DMS 273 treated with DMSO at 0.1 percent for 48 hours (cell line): ENCODE results near the gene MAU2.

Source experiments
- DNase-seq: peaks from one replicate; lab custom pipeline; 2025; lab: John Stamatoyannopoulos, UW

MAU2 gene

GRCh38 chr19:19305696-19306095, 14.9 kb upstream of the MAU2 start:
- no peak for DNase-seq

DNA sequence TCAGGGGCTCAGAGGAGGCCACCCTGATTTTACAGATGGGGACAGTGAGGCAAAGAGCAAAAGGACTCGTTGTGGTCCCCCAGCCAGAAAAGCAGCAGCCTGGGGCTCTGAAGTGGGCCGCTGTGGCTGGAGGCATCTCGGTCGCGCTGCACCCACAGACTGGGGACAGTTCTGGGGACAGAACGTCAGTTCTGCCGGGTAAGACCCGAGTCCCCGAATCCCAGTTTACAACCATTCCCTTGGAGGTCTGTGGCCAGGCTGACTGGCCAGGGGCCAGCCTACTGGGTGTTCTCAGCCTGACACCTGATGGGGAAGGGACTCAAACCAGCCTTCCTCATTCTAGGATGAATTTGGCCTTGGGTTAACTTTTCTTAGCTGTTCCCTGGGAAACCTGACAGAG, 14.4 kb upstream of the MAU2 start:
- DNase-seq: no peak

GRCh38 chr19:19308373-19308772, 12.3 kb upstream of the MAU2 start:
- DNase-seq: no peak

DNA sequence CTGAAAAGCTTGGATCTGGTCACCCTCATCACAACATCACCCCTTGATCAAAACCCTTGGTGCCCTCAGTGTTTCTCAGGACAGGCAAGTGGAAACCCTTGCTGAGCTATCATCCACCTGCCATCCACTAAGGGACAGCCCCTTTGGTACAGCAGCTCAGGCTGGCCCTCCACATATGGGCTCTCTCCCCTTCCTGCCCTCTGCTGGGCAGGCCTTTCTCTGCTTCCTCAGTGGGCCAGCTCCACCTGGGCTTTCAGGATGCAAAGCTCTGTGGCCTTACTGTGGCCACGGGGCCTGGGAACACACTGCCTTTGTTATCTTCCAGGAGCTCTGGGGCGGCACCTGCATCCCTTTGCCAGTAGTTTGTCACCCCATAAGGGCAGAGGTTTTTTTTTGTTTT, 5.2 kb upstream of the MAU2 start:
- no peak for DNase-seq

GRCh38 chr19:19316082-19316481, 4.5 kb upstream of the MAU2 start:
- no peak for DNase-seq

- no peak for DNase-seq
Measured at GRCh38 chr19:19319732-19320360, 783 bp upstream of the MAU2 start.

DNA sequence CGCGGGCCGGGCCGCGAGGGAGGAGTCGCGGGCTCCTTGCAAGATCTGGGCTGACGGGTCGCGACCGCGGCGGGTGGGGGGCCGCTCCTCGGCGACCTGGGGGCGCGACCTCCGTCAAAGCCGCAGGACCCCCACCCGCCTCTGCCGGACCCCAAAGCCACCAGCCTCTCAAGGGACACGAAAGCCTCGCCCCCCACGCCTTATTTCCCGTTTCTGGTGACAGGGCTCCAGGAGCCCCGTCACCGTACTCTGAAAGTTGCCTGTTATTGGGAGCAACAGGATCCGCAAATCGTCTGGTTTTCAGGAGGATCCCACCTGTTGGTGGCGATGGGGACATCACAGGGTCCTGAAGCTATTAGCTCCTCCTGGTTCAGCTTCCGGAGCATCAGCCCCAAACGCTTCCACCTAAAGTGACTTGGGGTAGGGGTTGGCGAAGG, 530 bp downstream of the MAU2 start:
- no peak for DNase-seq

DNA sequence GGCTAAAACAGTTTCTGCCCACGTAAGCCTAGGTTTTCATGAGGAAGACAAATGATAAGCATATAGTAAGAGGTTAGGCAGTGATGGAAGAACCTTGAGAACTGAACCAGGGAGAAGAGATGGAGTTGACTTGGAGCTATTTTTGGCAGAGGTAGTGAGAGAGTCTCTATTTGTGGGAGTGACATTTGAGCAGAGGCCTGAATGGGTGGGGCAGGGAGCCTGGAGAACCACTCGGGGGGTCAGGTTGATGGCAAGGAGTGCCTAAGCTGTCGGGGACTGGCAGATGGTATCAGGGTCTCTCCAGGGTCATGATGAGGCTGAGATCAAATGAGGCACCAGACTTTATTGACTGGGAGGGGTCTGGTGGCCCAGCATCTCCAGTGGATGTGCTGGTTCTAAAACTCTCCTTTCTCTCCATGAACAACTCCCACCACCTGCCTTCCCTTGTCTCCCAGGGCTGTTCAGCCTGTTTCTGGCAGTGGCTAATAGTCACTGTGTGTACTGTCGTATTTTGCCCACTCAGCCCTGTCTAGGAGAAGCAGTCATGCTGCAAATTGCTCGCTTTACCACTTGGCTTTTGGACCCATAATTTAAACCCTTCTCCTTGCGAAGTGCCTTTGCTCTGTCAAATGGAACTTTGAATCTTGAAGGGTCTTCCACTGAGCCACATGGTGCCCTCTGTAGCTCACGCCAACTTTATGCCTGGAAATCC, 3.6 kb downstream of the MAU2 start:
- no peak for DNase-seq

DNA sequence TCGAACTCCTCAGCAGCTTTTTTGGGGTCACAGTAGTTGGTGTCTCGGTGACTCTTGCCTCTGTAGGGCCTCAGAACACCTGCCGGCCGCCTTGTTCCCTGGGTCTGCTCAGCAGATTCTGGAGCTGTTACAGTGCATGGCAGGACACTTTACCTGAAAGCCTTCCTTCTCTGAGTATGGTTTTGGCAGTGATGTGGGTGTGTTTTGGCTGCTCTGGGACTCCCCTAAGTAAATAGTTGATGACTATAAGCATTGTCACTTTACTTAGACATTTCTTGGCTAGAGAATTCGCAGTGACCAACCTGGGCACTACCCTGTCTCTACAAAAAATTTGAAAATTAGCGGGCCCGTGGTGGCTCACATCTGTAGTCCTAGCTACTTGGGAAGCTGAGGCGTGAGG, 7.0 kb downstream of the MAU2 start:
- no peak for DNase-seq

GRCh38 chr19:19329126-19329525, 8.5 kb downstream of the MAU2 start:
- DNase-seq: no peak

DNA sequence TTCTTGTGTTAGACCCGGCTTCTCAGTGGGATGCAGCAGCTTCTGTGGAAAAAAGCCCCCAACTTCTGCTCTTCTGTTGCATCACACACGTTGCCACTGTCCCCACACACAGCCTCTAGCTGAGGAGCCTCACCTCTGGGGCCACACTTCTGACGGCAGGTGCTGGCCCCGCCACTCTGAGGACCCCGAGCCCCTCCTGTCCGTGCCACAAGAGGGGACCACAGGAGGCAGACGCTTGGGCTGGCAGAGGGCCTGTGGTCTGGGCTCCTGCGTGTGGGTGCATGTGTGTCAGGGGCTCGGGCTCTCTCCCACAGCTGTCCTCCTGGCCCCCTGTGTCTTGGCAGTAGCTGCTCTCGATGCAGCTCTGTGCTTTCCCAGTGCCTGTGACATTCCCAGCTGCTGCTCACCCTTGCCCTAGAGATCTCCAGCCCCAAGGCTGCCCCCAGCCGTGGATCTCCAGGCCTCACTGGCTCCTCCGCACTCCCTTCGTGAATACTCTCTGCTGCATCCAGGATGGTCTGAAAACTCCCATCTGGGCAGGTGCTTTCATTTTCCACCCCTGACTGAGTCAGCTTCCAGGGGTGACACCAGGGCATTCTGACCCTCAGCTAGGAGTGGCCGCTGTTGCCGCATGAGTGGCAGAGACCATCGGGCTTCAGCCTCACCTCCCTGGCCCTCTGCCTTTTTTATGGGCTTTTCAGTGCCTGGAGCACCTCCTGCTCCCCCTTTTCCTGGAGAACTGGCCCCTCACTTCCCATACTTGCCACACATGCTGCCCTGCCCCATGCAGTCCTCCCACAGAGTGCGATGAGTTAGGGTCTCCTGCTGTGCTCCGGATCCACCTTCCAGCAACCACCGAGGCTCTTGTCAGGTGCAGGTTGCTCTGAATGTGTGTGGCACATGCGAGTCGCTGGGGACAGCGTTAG, 13.7 kb downstream of the MAU2 start:
- DNase-seq: no peak

DNA sequence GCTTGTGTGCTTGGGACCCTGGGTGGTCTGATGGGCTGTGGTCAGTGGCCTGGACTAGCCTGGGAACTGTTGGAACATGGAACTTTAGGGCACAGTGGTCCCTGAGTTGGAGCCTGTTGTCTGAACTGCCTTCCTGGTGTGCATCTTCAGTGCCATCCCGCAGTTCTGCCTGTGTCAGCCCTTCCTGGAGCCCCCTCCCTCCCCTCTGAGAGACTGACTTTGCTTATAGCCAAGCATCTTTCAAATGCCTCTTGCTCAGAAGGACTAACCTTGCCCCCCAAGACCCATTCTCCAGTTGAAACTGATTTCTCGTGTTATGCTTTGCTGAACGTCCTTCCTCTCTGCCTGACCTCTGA, 14.3 kb downstream of the MAU2 start:
- DNase-seq: no peak

GRCh38 chr19:19335408-19336158, 15.0 kb downstream of the MAU2 start:
- no peak for DNase-seq

GRCh38 chr19:19336597-19336996, 16.0 kb downstream of the MAU2 start:
- DNase-seq: no peak

GRCh38 chr19:19337120-19337519, 16.5 kb downstream of the MAU2 start:
- no peak for DNase-seq

DNA sequence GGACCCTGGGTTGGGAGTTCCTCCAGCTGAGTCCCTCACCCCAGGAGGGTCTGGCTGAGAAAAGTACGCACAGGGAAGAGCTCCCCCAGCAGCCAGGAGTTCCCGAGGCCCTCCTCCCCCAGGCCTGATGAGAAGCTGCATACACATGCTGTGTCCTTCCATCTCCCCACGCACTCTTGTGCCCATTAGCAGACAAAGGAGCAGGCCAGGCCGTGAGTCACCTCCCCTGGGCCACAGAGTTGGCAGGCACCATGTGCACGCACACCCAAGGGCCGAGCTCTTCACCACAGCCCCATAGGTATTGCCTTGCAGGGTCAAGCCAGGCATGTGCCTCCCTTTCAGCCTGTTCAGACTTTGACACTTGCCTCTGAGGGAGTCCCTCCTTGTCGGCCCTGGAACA, 17.5 kb downstream of the MAU2 start:
- no peak for DNase-seq

GRCh38 chr19:19341026-19341425, 20.4 kb downstream of the MAU2 start:
- no peak for DNase-seq

DNA sequence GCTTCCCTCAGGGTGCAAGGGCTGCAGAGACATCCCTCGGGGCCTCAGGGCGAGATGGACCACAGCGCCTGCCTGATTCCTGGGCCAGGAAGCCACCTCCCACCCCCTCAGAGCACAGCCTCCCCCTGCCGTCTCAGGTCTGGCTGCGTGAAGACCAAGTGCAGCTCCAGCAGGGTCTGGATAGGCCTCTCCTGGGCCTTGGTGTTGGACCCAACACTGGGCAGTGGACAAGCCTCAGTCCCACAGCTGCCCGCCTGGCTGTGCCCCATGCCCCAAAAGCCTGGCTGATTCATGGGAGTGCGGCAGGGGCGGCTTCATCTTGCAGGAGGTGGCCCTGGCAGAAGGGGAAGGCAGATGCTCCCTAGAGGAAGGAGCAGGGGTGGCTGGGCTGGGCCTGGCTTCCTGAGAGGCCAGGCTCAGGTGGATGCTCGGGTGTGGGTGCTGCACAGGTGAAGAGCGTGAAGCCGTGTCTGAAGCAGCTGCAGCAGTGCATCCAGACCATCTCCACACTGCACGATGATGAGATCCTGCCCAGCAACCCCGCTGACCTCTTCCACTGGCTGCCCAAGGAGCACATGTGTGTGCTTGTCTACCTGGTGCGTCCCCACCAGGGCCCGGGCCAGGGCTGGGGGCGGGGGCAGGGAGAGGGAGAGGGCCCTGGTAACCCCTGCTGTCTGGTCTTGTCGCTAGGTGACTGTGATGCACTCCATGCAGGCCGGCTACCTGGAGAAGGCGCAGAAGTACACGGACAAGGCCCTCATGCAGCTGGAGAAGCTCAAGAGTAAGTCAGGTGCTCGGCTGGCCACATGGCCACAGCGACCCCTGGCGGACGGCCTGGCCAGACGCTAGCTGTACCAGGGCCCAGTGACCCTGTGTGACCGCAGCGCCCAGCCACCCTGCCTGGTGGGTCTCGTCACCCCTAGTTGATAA, 21.7 kb downstream of the MAU2 start:
- no peak for DNase-seq

DNA sequence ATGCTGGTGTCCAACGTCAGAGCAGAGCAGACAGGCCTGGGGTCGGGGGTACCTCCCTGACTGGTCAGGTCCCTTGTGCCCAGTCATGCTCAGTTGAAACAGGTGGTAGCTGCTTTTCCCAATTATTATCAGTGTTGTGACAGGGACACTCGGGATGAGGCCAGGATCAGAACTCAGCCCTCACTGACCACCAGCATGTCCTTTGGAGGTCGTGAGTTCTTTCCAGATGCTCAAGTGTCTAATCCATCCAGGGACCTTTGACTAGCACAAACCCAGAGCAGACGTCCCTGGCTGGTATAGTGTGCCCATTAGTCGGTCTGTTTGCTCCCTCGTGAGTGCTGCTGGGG, 22.4 kb downstream of the MAU2 start:
- no peak for DNase-seq

- no peak for DNase-seq
Measured at GRCh38 chr19:19343762-19344161, 23.1 kb downstream of the MAU2 start.

- DNase-seq: no peak
Measured at GRCh38 chr19:19345232-19345631, 24.6 kb downstream of the MAU2 start.
